SK-N-SH treated with all-trans-retinoic acid at 6 μM for 48 hours (cell line): ENCODE measurements around the gene FLT4.

Experiments used
- ATAC-seq: fragments of 200-7000 bp; cut with Tn5 transposase; 3 replicates; pipeline ENCODE4 v1.9.1; 2020; ENCODE audit warnings: mild to moderate bottlenecking, moderate library complexity
- ARNTL ChIP-seq: fragments of 450-650 bp; formaldehyde crosslinking; IDR thresholded peaks from 2 replicates; pipeline ENCODE4 v1.5.0; 2020; ENCODE audit warnings: low read depth, mild to moderate bottlenecking, moderate library complexity, borderline replicate concordance
- BACH2 ChIP-seq: fragments of 250-450 bp; sonication (Bioruptor Pico); IDR thresholded peaks from 2 replicates; pipeline ENCODE4 v1.9.0; 2021; ENCODE audit warnings: mild to moderate bottlenecking, borderline replicate concordance
- CSDC2 ChIP-seq: fragments of 250-450 bp; sonication (Bioruptor Pico); IDR thresholded peaks from 2 replicates; pipeline ENCODE4 v1.5.0; 2020; ENCODE audit warnings: mild to moderate bottlenecking, moderate library complexity
- ESRRG ChIP-seq: fragments of 250-450 bp; sonication (Bioruptor Pico); IDR thresholded peaks from 2 replicates; pipeline ENCODE4 v1.6.1; 2021; ENCODE audit warnings: mild to moderate bottlenecking
- GLIS3 ChIP-seq: fragments of 250-450 bp; sonication (Bioruptor Pico); IDR thresholded peaks from 2 replicates; pipeline ENCODE4 v1.5.0; 2020; ENCODE audit warnings: mild to moderate bottlenecking, moderate library complexity
- ISL1 ChIP-seq: fragments of 250-450 bp; sonication (Bioruptor Pico); IDR thresholded peaks from 2 replicates; pipeline ENCODE4 v2.1.2; 2022; ENCODE audit warnings: mild to moderate bottlenecking, moderate library complexity
- OSR1 ChIP-seq: fragments of 250-450 bp; sonication (Bioruptor Pico); IDR thresholded peaks from 2 replicates; pipeline ENCODE4 v1.8.0; 2022; ENCODE audit warnings: moderate library complexity, mild to moderate bottlenecking, inconsistent platforms
- PPARA ChIP-seq: fragments of 250-450 bp; sonication (Bioruptor Pico); IDR thresholded peaks from 2 replicates; pipeline ENCODE4 v1.5.0; 2020; ENCODE audit warnings: mild to moderate bottlenecking, borderline replicate concordance
- RARB ChIP-seq: fragments of 250-450 bp; sonication (Bioruptor Pico); IDR thresholded peaks from 2 replicates; pipeline ENCODE4 v1.8.0; 2021; ENCODE audit warnings: mild to moderate bottlenecking, moderate library complexity
- SNAI2 ChIP-seq: fragments of 250-450 bp; sonication (Bioruptor Pico); IDR thresholded peaks from 2 replicates; pipeline ENCODE4 v1.5.0; 2020; ENCODE audit warnings: mild to moderate bottlenecking, moderate library complexity
- TCF4 ChIP-seq: fragments of 250-450 bp; sonication (Bioruptor Pico); IDR thresholded peaks from 2 replicates; pipeline ENCODE4 v1.8.0; 2021; ENCODE audit warnings: mild to moderate bottlenecking, moderate library complexity, borderline replicate concordance
- TOX ChIP-seq: fragments of 250-450 bp; sonication (Bioruptor Pico); IDR thresholded peaks from 2 replicates; pipeline ENCODE4 v1.8.0; 2021; ENCODE audit warnings: mild to moderate bottlenecking, moderate library complexity, borderline replicate concordance
- ZC3H10 ChIP-seq: fragments of 250-450 bp; sonication (Bioruptor Pico); IDR thresholded peaks from 2 replicates; pipeline ENCODE4 v1.5.1; 2021; ENCODE audit warnings: mild to moderate bottlenecking, moderate library complexity
- ZFP3 ChIP-seq: fragments of 250-450 bp; sonication (Bioruptor Pico); IDR thresholded peaks from 2 replicates; pipeline ENCODE4 v1.5.0; 2020; ENCODE audit warnings: mild to moderate bottlenecking, moderate library complexity
- ZFP30 ChIP-seq: fragments of 450-650 bp; formaldehyde crosslinking; IDR thresholded peaks from 2 replicates; pipeline ENCODE4 v1.5.0; 2022; ENCODE audit warnings: mild to moderate bottlenecking, moderate library complexity
- ZNF565 ChIP-seq: fragments of 450-650 bp; formaldehyde crosslinking; conservative IDR thresholded peaks from 2 replicates; pipeline ENCODE4 v1.5.0; 2020; ENCODE audit warnings: low read depth, mild to moderate bottlenecking, moderate library complexity
- ZNF70 ChIP-seq: fragments of 450-650 bp; formaldehyde crosslinking; IDR thresholded peaks from 2 replicates; pipeline ENCODE4 v1.5.0; 2020; ENCODE audit warnings: mild to moderate bottlenecking, moderate library complexity
- ZNF8 ChIP-seq: fragments of 450-650 bp; formaldehyde crosslinking; IDR thresholded peaks from 2 replicates; pipeline ENCODE4 v1.5.0; 2020; ENCODE audit warnings: mild to moderate bottlenecking, moderate library complexity
- TF ChIP-seq, protein P1 (sequence below): fragments of 250-450 bp; sonication (Bioruptor Pico); IDR thresholded peaks from 2 replicates; pipeline ENCODE4 v1.5.1; 2021; ENCODE audit warnings: mild to moderate bottlenecking, moderate library complexity
- TF ChIP-seq, protein P2 (sequence below): fragments of 250-450 bp; sonication (Bioruptor Pico); IDR thresholded peaks from 2 replicates; pipeline ENCODE4 v1.5.1; 2020; ENCODE audit warnings: low read depth, mild to moderate bottlenecking, moderate library complexity
- TF ChIP-seq, protein P3 (sequence below): fragments of 250-450 bp; sonication (Bioruptor Pico); IDR thresholded peaks from 2 replicates; pipeline ENCODE4 v1.5.0; 2020; ENCODE audit warnings: mild to moderate bottlenecking, moderate library complexity
- TF ChIP-seq, protein P4 (sequence below): fragments of 250-450 bp; sonication (Bioruptor Pico); IDR thresholded peaks from 2 replicates; pipeline ENCODE4 v1.8.0; 2020; ENCODE audit warnings: mild to moderate bottlenecking, moderate library complexity, borderline replicate concordance
- TF ChIP-seq, protein P5 (sequence below): fragments of 250-450 bp; sonication (Bioruptor Pico); IDR thresholded peaks from 2 replicates; pipeline ENCODE4 v1.8.0; 2021; ENCODE audit warnings: low read depth, mild to moderate bottlenecking, moderate library complexity, borderline replicate concordance

FLT4 gene

DNA sequence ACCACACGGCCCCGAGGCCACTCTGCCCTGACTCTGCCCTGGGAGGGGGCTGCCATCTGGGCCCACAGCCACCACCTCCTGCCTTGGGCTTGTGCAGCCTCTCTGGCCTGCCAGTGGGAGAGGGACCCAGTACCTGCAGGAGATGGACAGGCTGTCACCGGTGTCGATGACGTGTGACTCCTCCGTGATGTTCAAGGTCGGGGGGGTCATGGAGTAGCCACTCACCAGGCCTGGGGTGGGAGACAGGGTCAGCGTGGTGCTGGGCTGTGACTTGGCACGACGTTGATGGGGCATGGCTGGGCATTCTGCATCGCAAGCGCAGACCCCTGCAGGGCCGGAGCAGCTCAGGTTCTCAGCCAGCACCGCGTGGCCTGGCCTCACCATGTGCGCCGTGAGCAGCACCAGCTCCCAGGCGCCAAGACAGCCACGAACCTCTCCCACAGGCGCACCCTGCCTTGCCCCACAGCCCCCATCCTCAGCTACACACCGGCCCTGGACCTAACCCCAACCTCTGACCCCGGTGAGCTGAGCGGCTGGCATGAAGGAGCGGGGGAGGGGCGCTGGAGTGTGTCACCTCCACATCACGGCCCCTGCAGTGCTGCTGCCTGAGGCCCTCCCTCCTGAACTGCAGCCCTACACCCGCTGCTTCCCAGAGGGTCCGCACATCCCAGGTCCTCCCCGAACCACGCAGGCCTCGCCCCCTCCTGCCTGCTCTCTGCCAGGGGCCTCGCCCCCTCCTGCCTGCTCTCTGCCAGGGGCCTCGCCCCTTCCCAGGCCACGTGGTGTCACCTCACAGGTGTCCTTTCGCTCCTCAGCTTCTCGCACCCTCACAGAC is 17.6 kb downstream of the FLT4 start:
- TF ChIP-seq RARB (CRISPR knock-in tag) (no peak), OSR1 (CRISPR knock-in tag) (no peak), ZNF565 (CRISPR knock-in tag) (no peak), ZC3H10 (CRISPR knock-in tag) (no peak), ZNF8 (CRISPR knock-in tag) (no peak), TOX (CRISPR knock-in tag) (no peak), SNAI2 (CRISPR knock-in tag) (no peak), GLIS3 (CRISPR knock-in tag) (no peak), PPARA (CRISPR knock-in tag) (no peak), ZFP3 (CRISPR knock-in tag) (no peak), BACH2 (CRISPR knock-in tag) (no peak), ARNTL (no peak), ISL1 (CRISPR knock-in tag) (no peak), ESRRG (no peak), TCF4 (no peak), CSDC2 (CRISPR knock-in tag) (no peak)
- TF ChIP-seq, protein P1, sequence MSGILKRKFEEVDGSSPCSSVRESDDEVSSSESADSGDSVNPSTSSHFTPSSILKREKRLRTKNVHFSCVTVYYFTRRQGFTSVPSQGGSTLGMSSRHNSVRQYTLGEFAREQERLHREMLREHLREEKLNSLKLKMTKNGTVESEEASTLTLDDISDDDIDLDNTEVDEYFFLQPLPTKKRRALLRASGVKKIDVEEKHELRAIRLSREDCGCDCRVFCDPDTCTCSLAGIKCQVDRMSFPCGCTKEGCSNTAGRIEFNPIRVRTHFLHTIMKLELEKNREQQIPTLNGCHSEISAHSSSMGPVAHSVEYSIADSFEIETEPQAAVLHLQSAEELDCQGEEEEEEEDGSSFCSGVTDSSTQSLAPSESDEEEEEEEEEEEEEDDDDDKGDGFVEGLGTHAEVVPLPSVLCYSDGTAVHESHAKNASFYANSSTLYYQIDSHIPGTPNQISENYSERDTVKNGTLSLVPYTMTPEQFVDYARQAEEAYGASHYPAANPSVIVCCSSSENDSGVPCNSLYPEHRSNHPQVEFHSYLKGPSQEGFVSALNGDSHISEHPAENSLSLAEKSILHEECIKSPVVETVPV (CRISPR knock-in tag), result no peak
- TF ChIP-seq, protein P2, sequence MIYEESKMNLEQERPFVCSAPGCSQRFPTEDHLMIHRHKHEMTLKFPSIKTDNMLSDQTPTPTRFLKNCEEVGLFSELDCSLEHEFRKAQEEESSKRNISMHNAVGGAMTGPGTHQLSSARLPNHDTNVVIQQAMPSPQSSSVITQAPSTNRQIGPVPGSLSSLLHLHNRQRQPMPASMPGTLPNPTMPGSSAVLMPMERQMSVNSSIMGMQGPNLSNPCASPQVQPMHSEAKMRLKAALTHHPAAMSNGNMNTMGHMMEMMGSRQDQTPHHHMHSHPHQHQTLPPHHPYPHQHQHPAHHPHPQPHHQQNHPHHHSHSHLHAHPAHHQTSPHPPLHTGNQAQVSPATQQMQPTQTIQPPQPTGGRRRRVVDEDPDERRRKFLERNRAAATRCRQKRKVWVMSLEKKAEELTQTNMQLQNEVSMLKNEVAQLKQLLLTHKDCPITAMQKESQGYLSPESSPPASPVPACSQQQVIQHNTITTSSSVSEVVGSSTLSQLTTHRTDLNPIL (CRISPR knock-in tag), result no peak
- TF ChIP-seq, protein P3, sequence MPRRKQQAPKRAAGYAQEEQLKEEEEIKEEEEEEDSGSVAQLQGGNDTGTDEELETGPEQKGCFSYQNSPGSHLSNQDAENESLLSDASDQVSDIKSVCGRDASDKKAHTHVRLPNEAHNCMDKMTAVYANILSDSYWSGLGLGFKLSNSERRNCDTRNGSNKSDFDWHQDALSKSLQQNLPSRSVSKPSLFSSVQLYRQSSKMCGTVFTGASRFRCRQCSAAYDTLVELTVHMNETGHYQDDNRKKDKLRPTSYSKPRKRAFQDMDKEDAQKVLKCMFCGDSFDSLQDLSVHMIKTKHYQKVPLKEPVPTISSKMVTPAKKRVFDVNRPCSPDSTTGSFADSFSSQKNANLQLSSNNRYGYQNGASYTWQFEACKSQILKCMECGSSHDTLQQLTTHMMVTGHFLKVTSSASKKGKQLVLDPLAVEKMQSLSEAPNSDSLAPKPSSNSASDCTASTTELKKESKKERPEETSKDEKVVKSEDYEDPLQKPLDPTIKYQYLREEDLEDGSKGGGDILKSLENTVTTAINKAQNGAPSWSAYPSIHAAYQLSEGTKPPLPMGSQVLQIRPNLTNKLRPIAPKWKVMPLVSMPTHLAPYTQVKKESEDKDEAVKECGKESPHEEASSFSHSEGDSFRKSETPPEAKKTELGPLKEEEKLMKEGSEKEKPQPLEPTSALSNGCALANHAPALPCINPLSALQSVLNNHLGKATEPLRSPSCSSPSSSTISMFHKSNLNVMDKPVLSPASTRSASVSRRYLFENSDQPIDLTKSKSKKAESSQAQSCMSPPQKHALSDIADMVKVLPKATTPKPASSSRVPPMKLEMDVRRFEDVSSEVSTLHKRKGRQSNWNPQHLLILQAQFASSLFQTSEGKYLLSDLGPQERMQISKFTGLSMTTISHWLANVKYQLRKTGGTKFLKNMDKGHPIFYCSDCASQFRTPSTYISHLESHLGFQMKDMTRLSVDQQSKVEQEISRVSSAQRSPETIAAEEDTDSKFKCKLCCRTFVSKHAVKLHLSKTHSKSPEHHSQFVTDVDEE (CRISPR knock-in tag), result no peak
- no peak for ATAC-seq

DNA sequence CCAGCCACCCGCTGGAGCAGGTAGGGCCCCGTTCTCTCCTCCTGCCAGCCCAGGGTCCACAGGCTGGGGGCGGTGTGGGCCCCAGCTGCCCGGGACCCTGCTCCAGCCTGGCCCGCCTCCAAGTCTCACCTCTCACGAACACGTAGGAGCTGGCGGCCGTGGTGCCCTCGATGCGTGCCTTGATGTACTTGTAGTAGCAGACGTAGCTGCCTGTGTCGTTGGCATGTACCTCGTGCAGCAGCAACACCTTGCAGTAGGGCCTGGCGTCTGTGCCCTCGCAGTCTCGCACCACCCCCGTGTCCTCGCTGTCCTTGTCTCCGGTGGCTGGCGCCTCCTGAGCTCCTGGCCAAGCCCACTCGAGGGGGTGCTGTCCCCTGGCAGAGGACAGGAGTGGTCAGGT is 19.0 kb downstream of the FLT4 start:
- no peak for ATAC-seq
- TF ChIP-seq ZNF70 (CRISPR knock-in tag) (no peak), SNAI2 (CRISPR knock-in tag) (no peak), ZNF8 (CRISPR knock-in tag) (no peak), ZC3H10 (CRISPR knock-in tag) (no peak), CSDC2 (CRISPR knock-in tag) (no peak), TCF4 (no peak), ZFP3 (CRISPR knock-in tag) (no peak), OSR1 (CRISPR knock-in tag) (no peak), ESRRG (no peak), TOX (CRISPR knock-in tag) (no peak), ISL1 (CRISPR knock-in tag) (no peak), RARB (CRISPR knock-in tag) (no peak), BACH2 (CRISPR knock-in tag) (no peak), ZFP30 (CRISPR knock-in tag) (no peak)
- TF ChIP-seq, protein P3 (CRISPR knock-in tag), result no peak
- TF ChIP-seq, protein P1 (CRISPR knock-in tag), result no peak
- TF ChIP-seq, protein P4, sequence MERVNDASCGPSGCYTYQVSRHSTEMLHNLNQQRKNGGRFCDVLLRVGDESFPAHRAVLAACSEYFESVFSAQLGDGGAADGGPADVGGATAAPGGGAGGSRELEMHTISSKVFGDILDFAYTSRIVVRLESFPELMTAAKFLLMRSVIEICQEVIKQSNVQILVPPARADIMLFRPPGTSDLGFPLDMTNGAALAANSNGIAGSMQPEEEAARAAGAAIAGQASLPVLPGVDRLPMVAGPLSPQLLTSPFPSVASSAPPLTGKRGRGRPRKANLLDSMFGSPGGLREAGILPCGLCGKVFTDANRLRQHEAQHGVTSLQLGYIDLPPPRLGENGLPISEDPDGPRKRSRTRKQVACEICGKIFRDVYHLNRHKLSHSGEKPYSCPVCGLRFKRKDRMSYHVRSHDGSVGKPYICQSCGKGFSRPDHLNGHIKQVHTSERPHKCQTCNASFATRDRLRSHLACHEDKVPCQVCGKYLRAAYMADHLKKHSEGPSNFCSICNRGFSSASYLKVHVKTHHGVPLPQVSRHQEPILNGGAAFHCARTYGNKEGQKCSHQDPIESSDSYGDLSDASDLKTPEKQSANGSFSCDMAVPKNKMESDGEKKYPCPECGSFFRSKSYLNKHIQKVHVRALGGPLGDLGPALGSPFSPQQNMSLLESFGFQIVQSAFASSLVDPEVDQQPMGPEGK, result no peak
- TF ChIP-seq, protein P5, sequence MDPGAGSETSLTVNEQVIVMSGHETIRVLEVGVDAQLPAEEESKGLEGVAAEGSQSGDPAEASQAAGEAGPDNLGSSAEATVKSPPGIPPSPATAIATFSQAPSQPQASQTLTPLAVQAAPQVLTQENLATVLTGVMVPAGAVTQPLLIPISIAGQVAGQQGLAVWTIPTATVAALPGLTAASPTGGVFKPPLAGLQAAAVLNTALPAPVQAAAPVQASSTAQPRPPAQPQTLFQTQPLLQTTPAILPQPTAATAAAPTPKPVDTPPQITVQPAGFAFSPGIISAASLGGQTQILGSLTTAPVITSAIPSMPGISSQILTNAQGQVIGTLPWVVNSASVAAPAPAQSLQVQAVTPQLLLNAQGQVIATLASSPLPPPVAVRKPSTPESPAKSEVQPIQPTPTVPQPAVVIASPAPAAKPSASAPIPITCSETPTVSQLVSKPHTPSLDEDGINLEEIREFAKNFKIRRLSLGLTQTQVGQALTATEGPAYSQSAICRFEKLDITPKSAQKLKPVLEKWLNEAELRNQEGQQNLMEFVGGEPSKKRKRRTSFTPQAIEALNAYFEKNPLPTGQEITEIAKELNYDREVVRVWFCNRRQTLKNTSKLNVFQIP (CRISPR knock-in tag), result no peak
